Ishikawa (cell line): ENCODE measurements around the gene NUDT19.
A peak's percentile ranks its signal among the peaks of the same experiment; 100 is the strongest.

Experiments
- EP300 ChIP-seq: IDR thresholded peaks from 2 replicates; pipeline ENCODE4 v1.6.1; 2012; ENCODE audit warnings: borderline replicate concordance
- NFIC ChIP-seq: IDR thresholded peaks from 2 replicates; pipeline ENCODE4 v1.6.1; 2012
- RAD21 ChIP-seq: IDR thresholded peaks from 2 replicates; pipeline ENCODE4 v1.6.1; 2012; ENCODE audit warnings: low read depth
- TEAD4 ChIP-seq: IDR thresholded peaks from 2 replicates; pipeline ENCODE4 v1.6.1; 2012
- YY1 ChIP-seq: IDR thresholded peaks from 2 replicates; pipeline ENCODE4 v1.6.1; 2012; ENCODE audit warnings: low read depth
- TF ChIP-seq, protein P1 (sequence below): IDR thresholded peaks from 2 replicates; pipeline ENCODE4 v1.6.1; 2012

DNA sequence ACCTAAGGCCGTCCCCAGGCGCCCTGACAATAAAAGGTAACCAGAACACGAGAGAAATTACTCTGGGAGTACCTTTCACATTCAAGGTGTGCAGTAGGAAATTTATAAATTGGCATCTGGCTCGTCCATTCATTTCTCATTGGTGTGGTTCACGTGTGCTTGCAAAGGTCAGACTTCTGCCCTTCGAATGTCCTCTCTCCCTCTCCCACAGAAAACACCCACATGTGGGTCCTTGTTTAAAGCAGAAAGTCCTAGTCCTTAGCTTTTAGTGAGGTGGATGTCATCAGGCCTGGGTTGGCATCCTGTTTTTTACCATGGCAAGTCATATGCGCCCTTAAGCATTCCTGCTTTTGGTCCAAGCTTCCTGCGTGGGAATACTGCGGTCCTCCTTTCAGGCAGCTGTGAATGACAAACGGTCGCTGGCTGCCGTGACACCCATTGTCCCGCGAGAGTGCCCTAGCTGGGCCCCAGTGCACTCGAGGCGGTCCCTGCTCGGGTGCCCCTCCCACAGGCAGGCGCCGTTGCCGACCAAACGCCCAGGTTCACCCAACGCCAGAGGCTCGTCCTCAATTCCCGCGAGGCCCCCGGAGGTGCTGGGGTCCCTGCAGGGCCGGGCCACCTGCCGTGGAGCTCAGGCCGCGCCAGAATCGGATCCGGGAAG, at the start of gene NUDT19:
- TF ChIP-seq RAD21 (0 out of 2 replicates have a peak, but pooled peaks have one; percentile 19), YY1 (no peak), NFIC (no peak), EP300 (peak; percentile 16; the same call in 1 of the 2 replicates), TEAD4 (peak; percentile 27; the same call in 1 of the 2 replicates)
- TF ChIP-seq, protein P1, sequence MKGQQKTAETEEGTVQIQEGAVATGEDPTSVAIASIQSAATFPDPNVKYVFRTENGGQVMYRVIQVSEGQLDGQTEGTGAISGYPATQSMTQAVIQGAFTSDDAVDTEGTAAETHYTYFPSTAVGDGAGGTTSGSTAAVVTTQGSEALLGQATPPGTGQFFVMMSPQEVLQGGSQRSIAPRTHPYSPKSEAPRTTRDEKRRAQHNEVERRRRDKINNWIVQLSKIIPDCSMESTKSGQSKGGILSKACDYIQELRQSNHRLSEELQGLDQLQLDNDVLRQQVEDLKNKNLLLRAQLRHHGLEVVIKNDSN: no peak
